Rectal smooth muscle tissue (tissue), 1 donor: ENCODE data around the gene NCS1.

ENCODE experiments used
- H3K27ac ChIP-seq: one replicate; pipeline ENCODE4 v1.7.0; 2013; ENCODE audit warnings: low read depth, low read length, inconsistent platforms
- H3K27me3 ChIP-seq: one replicate; pipeline ENCODE4 v1.7.0; 2013; ENCODE audit warnings: low read length; ENCODE audit not compliant: control insufficient read depth, insufficient read depth
- H3K36me3 ChIP-seq: one replicate; pipeline ENCODE4 v1.7.0; 2013; ENCODE audit warnings: low read length; ENCODE audit not compliant: control insufficient read depth, insufficient read depth
- H3K4me1 ChIP-seq: one replicate; pipeline ENCODE4 v1.7.0; 2013; ENCODE audit warnings: low read length; ENCODE audit not compliant: control insufficient read depth, insufficient read depth
- H3K4me3 ChIP-seq: one replicate; pipeline ENCODE4 v1.7.0; 2013; ENCODE audit warnings: low read length
- H3K9ac ChIP-seq: one replicate; pipeline ENCODE4 v1.7.0; 2013; ENCODE audit warnings: low read length

The NCS1 gene

DNA sequence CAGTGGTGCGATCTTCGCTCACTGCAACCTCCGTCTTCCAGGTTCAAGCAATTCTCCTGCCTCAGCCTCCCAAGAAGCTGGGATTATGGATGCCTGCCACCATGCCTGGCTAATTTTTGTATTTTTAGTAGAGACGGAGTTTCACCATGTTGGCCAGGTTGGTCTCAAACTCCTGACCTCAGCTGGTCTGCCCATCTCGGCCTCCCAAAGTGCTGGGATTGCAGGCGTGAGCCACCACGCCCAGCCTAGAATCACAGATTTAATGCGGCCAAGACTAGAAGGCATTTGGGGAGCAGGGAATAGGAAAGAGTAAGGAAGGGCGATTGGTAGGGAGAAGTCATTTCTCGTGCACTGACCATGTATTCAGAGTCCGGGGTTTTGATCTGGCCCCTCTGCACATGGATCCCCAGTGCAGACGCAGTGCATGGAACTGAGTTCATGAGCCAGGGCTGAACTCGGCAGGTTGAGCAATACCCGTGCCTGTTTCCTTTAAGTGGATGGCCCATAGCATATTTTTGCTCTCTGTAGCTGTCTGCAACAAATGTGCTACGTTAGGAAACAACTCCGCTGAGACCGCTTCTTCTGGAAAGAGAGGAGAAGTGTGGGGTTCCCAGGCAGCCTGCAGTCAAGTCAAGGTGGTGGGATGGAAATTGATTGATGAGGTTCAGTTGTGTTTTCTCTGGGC is 90.0 kb downstream of the NCS1 start:
- no peak overlapping the region for H3K4me3 ChIP-seq
- peaks cover 3% of the 10 kb centered on the region for H3K27me3 ChIP-seq
- peaks cover 34% of the 10 kb centered on the region for H3K4me1 ChIP-seq
- H3K27ac ChIP-seq, result peak overlapping the region; percentile 95
- H3K9ac ChIP-seq, result no peak overlapping the region
- no peaks in the 10 kb centered on the region for H3K36me3 ChIP-seq

DNA sequence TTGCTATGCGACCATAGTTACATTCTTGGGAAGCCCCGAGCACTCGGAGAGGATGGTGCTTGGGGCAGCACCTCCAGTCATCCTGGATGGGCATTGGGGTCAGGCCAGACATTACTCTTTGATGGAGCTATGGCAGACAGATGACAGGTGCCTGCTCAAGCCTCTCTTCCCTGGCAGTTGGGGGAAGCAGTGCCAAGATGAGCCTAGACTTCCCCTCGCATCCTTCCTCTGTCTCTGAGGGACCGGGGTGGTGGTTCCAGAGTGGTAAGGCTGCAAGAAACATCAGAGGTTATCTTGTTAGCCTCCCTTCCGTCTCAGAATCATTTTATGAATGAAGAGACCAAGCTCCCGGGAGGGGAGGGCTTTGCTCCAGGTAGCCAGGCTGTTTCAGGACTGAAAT is 90.6 kb downstream of the NCS1 start:
- Histone ChIP-seq H3K4me1 (peaks cover 34% of the 10 kb centered on the region), H3K4me3 (no peak overlapping the region), H3K27me3 (peaks cover 3% of the 10 kb centered on the region), H3K27ac (peak overlapping the region; percentile 95), H3K36me3 (no peaks in the 10 kb centered on the region), H3K9ac (no peak overlapping the region)

DNA sequence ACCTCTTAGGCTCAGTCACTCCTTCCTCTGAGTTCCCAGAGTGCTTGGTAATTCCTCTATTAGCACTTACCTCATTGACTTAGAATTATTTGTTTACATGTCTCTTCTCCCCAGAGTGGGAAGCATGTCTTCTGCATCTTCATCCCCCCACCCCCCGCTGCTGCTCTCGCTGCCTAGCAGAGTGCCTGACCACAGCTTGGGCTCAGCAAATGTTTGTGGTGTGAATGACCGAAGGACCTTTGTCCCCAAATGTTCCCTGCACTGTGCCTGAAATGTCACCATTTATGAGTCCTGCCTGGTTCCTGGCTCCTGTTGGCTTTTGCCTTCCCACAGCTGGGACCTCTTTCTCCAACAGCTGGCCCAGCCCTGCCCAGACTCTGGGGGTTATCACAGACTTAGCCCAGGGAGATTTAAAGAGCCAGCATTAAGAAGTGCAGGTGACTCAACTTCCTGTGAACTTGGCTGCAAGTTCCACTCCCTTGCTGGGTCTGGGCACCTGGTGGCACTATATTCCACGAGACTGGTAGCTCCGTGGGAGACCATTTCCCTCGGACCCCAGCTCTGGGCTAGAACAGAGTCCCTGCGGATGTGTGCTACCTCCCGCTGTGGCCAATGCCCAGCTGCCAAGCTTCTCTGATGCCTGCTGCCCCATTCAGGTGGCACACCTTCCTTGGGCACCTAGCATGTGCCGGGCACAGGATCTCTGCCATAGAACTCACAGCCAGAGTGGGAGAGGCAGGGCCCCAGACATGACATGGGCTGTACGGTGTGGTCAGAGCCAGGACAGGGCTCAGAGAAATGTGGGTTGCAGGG is 91.6 kb downstream of the NCS1 start:
- Histone ChIP-seq H3K27me3 (peaks cover 3% of the 10 kb centered on the region), H3K27ac (peak overlapping the region; percentile 93), H3K9ac (no peak overlapping the region), H3K36me3 (no peaks in the 10 kb centered on the region), H3K4me3 (no peak overlapping the region), H3K4me1 (peaks cover 41% of the 10 kb centered on the region)

DNA sequence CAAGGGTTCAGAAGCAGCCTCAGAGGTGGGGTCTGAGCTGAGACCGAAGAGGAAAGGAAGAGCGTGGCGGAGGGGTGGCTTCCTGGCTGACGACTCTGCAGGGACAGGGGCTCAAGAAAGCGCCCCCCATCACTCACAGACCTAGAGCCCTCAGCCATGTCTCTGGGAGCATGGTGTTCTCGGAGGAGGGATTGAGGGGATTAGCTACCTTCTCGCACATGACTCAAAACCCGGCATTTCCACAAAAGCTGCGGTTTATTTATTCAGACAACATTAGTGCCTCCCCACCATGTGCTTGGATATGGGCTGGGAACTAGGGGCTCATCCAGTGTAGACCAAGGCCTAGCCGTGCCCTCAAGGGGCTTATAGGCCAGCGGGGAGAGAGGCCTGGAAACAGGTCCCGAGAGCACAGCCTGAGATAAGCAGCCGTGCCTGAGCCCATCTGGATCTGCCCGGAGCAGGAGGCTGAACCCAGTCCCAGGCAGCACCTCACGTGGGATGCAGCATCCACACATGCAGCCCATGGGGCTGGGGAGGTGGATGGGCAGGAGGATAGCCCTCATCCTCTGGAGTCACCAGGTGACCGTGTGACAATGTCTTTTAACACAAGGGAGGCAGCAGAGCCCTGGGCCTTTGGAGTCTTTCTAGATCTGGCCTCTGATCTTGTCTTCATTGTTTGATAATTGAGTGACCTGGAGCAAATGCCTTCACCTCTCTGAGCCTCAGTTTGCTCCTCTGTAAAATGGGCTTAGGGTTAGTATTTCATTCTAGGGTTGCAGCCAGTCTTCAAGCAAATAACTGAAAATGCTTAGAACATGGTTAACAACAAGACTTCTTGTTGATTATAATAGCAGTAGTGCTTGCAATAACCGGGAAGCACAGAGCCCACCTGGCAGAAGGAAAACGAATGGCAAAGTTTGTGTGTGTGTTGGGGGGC is 92.5 kb downstream of the NCS1 start:
- peaks cover 41% of the 10 kb centered on the region for H3K4me1 ChIP-seq
- H3K4me3 ChIP-seq, result peak overlapping the region; percentile 71
- no peaks in the 10 kb centered on the region for H3K36me3 ChIP-seq
- no peak overlapping the region for H3K9ac ChIP-seq
- H3K27me3 ChIP-seq, result peaks cover 3% of the 10 kb centered on the region
- H3K27ac ChIP-seq, result peak overlapping the region; percentile 93

DNA sequence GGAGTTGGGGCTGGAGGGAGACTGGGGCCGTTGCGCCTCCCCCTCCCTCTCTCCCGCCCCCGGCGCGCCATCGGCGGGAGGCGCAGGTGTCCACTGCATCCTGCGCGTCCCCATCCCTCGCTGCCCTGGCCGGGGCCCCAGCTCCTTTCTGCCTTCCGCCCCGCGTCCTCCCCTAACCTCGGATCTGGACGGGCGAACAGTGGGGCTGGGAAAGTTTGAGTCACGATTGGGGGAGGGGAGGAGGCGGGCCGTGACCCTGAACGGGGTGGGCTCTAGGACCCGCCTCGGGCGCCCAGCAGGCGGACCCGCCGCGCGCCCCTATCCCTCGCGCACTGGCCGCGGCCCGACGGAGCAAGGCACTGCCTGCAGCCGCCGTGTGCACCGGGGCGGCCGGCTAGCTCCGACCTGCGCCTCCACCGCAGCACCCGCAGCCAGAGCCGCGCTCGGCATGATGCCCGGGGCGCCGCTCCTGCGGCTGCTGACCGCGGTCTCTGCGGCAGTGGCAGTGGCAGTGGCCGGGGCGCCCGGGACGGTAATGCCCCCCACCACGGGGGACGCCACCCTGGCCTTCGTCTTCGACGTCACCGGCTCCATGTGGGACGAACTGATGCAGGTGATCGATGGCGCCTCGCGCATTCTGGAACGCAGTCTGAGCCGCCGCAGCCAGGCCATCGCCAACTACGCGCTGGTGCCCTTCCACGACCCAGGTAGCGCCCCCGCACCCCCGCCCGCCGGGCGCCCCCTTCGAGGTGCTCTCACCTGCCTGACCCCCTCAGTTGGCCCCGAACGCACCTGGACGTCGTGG is 93.4 kb downstream of the NCS1 start, which contains the start of gene HMCN2:
HMCN2 (plus strand) TSS at position 330 of the 805 bp plus-strand sequence; CDS start at position 449, 119 bp downstream.
- Histone ChIP-seq H3K9ac (peak within 1 kb of the TSS; percentile 34), H3K4me3 (peak within 1 kb of the TSS; percentile 71), H3K27ac (peak within 1 kb of the TSS; percentile 93), H3K27me3 (peaks cover 3% of the 10 kb centered on the region), H3K36me3 (no peaks in the 10 kb centered on the region), H3K4me1 (peaks cover 38% of the 10 kb centered on the region)

DNA sequence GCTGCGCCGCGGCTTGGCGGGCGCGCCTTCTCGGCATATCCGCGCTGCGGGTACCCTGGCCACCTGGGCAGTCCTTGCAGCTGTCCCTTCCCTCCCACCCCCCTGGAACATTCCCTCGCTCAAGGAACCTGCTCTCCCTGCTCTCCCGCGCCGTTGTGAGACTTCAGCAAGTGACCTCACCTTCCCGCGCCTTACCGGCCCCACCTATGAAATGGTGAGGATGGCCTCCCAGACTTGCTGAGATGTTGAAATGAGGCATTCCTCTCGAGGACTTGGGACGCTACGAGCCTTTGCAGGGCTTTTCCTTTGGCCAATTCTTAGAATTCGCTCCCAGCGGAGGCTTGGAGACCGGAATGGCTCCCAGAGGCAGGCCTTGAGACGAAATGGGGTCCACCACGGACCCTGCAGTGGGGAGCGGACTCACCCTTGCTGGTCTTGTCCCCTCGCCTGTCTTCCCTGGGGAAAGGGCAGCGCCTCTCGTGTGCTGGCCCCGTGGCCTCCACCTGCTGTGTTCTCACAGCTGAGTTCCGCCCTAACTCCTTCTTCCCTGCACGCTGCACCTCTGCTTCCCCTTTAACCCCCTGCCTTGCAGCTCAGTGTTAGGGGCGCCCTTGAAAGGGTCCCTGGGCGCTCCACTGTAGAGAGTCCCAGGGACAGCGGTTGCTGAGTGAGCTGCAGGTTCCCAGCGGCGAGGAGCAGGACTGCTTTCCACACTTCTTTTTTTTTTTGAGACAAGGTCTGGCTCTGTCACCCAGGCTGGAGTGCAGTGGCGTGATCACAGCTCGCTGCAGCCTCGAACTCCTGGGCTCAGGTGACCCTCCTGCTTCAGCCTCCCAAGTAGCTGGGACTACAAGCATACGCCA is 94.3 kb downstream of the NCS1 start:
- H3K4me3 ChIP-seq, result peak overlapping the region; percentile 71
- H3K4me1 ChIP-seq, result peaks cover 32% of the 10 kb centered on the region
- no peak overlapping the region for H3K9ac ChIP-seq
- no peaks in the 10 kb centered on the region for H3K36me3 ChIP-seq
- H3K27ac ChIP-seq, result peak overlapping the region; percentile 93
- peaks cover 3% of the 10 kb centered on the region for H3K27me3 ChIP-seq

DNA sequence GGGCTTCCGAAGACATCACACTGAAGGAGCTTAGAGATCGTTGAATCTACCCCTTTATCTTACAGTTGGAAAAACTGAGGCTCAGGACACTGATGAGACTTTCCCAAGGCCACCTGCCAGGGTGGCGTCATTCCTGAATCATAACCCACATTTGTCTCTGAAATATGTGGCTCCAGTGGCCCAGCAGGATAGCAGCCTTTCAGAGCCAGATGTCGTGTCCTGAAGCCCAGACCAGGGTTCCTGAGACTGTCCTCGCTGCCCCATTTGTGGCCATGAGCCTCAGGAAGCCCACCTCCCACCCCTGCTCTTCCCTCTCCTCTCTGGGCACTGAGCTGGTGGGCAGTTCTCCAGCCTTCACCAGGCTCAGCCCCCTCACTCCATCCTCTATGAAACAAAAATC is 95.7 kb downstream of the NCS1 start:
- Histone ChIP-seq H3K4me3 (peak overlapping the region; percentile 23), H3K4me1 (peaks cover 23% of the 10 kb centered on the region), H3K27ac (peak overlapping the region; percentile 93), H3K9ac (no peak overlapping the region), H3K36me3 (no peaks in the 10 kb centered on the region), H3K27me3 (peaks cover 3% of the 10 kb centered on the region)

DNA sequence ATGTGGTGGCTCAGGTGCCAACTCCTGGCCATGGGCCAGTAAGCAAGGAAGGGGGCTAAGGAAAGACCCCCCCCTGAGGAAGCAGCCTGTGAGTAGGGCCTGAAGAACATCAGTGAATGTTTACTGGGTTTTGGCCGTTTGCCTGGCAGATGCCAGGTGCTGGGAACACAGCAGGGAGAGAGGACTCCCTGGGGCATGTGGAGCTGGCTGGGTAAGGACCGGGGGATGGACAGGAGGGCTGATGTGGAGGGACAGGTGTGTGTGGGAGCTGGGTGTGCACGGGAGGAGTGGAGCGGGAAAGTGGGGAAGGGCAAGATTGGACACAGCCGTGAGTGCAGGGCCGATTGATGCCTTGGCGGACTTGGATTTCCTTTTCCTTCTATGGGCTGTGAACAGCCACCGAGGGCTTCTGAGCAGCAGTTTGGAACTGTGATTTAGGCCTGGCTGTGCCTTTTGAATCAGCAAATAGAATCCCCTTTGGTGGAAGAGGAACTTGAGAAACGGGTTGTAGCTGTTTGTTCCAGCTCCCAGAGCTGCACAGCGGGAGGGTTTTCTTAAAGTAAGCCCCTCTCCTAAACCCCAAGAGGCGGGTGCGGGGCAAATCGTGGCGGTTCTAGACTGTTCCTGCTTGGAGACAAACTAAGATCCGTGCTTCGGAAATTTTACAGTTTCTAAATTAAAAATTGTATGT is 96.5 kb downstream of the NCS1 start:
- peak overlapping the region; percentile 23 for H3K4me3 ChIP-seq
- H3K27ac ChIP-seq, result peak overlapping the region; percentile 93
- no peak overlapping the region for H3K9ac ChIP-seq
- peaks cover 3% of the 10 kb centered on the region for H3K27me3 ChIP-seq
- no peaks in the 10 kb centered on the region for H3K36me3 ChIP-seq
- peaks cover 25% of the 10 kb centered on the region for H3K4me1 ChIP-seq

DNA sequence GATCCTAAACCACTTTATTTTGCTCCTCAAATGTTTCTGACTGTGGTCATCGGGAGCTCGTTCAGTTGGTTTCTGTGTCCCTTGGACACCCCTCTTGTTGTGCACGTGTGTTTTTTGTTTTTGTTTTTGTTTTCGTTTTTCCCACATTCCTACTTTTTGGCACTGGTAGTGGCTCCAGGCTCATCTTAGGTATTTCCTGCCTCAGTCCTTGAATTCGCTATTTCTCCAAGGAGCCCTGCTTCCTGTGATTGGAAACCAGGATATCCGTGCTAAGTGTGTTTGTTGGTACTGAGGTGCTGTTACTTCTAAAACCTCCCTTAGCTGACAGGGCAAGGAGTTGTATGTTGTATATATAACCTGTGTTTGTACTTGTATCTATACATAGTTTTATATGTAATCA is 99.3 kb downstream of the NCS1 start:
- no peak overlapping the region for H3K9ac ChIP-seq
- no peaks in the 10 kb centered on the region for H3K36me3 ChIP-seq
- peaks cover 15% of the 10 kb centered on the region for H3K4me1 ChIP-seq
- H3K27ac ChIP-seq, result peak overlapping the region; percentile 93
- no peak overlapping the region for H3K4me3 ChIP-seq
- H3K27me3 ChIP-seq, result peaks cover 2% of the 10 kb centered on the region

DNA sequence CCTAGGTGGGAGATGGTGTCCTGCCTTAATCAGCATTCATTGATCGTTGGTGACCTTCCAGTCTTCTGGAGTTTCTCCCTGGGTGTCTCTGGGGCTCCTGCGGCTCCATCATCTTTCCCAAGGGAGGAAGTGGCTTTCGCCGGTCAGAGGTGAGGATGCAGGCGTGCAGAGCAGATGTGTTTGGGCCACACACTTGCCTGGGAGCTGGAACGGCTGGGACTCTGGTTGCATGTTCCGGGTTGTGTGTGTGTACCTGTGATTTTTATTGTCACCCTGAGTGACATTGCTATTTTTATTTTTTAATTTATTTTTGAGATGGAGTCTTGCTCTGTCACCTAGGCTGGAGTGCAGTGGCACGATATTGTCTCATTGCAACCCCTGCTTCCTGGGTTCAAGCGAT is 103.0 kb downstream of the NCS1 start:
- H3K36me3 ChIP-seq, result no peaks in the 10 kb centered on the region
- peaks cover 11% of the 10 kb centered on the region for H3K4me1 ChIP-seq
- no peak overlapping the region for H3K27ac ChIP-seq
- no peak overlapping the region for H3K9ac ChIP-seq
- no peak overlapping the region for H3K4me3 ChIP-seq
- no peaks in the 10 kb centered on the region for H3K27me3 ChIP-seq
